HepG2 (cell line): ENCODE data around the gene LGR6. TPM values are rescaled to one million over a fixed set of nuclear protein-coding genes. Genes with fewer than 3 reads are reported as not detected.

Experiments used
- ARID2 ChIP-seq: sonication (generic); formaldehyde crosslinking; IDR thresholded peaks from 2 replicates; pipeline ENCODE4 v1.8.1; 2022; ENCODE audit warnings: mild to moderate bottlenecking, missing genetic modification reagents, borderline replicate concordance
- ATM ChIP-seq: fragments of 450-650 bp; IDR thresholded peaks from 2 replicates; pipeline ENCODE4 v1.7.1; 2017; ENCODE audit warnings: mild to moderate bottlenecking, borderline replicate concordance
- DRAP1 ChIP-seq: IDR thresholded peaks from 2 replicates; pipeline ENCODE4 v1.6.1; 2016; ENCODE audit warnings: missing genetic modification reagents, missing compliant biosample characterization
- ESRRA ChIP-seq: sonication (generic); formaldehyde crosslinking; IDR thresholded peaks from 2 replicates; pipeline ENCODE4 v1.5.1; 2020; ENCODE audit warnings: mild to moderate bottlenecking, low read depth, missing genetic modification reagents
- HNF4A ChIP-seq: sonication (generic); formaldehyde crosslinking; IDR thresholded peaks from 2 replicates; pipeline ENCODE4 v1.4.0; 2020; ENCODE audit warnings: missing genetic modification reagents
- MTF2 ChIP-seq: sonication (generic); formaldehyde crosslinking; IDR thresholded peaks from 2 replicates; pipeline ENCODE4 v1.5.0; 2020; ENCODE audit warnings: missing genetic modification reagents, borderline replicate concordance
- PAXIP1 ChIP-seq: sonication (generic); formaldehyde crosslinking; conservative IDR thresholded peaks from 2 replicates; pipeline ENCODE4 v1.4.0; 2020; ENCODE audit warnings: mild to moderate bottlenecking, missing genetic modification reagents, moderate library complexity
- SMAD1 ChIP-seq: sonication (generic); formaldehyde crosslinking; IDR thresholded peaks from 2 replicates; pipeline ENCODE4 v1.4.0; 2020; ENCODE audit warnings: missing genetic modification reagents, low read depth, mild to moderate bottlenecking, borderline replicate concordance
- TCF7 ChIP-seq: sonication (generic); IDR thresholded peaks from 2 replicates; pipeline ENCODE4 v1.6.1; 2016; ENCODE audit warnings: antibody characterized with exemption, low read depth
- TEAD3 ChIP-seq: optimal IDR thresholded peaks from 2 replicates; pipeline ENCODE3; 2016; ENCODE audit warnings: borderline replicate concordance
- ZNF350 ChIP-seq: sonication (generic); formaldehyde crosslinking; IDR thresholded peaks from 2 replicates; pipeline ENCODE4 v1.4.0; 2020; ENCODE audit warnings: mild to moderate bottlenecking, low read depth, missing genetic modification reagents, borderline replicate concordance
- polyA plus RNA-seq, 8 experiments: library from polyadenylated mRNA; depleted of rRNA in 3 of 8; stranded (reverse) in 7 of 8; unstranded in 1 of 8; fragments of >200 nt; fragmentation: Illumina TruSeq in 4 of 8; extraction: Trizol in 4 of 8; gene quantifications; 2 replicates each; pipeline versions ENCODE4 v1.2.1 to v1.2.3, GENCODE V29; 2011 to 2016; ENCODE audit warnings: low read depth in 4 of 8, missing spikeins in 1 of 8, mixed read lengths in 1 of 8; ENCODE audit not compliant: insufficient read depth in 1 of 8
- total RNA-seq, 5 experiments: library from RNA; depleted of rRNA; stranded (reverse); fragments of >200 nt; fragmentation: Illumina TruSeq; extraction: Trizol; gene quantifications; 2 replicates each; pipeline ENCODE4 v1.2.3, GENCODE V29; 2016; ENCODE audit warnings: low read depth in 1 of 5

LGR6 gene
- total and polyA plus RNA-seq, 2 of the 13 experiments (the other 11 are each of a cell fraction or from before 2014, with no cell fraction given), result 0.07 TPM; not detected in 1

DNA sequence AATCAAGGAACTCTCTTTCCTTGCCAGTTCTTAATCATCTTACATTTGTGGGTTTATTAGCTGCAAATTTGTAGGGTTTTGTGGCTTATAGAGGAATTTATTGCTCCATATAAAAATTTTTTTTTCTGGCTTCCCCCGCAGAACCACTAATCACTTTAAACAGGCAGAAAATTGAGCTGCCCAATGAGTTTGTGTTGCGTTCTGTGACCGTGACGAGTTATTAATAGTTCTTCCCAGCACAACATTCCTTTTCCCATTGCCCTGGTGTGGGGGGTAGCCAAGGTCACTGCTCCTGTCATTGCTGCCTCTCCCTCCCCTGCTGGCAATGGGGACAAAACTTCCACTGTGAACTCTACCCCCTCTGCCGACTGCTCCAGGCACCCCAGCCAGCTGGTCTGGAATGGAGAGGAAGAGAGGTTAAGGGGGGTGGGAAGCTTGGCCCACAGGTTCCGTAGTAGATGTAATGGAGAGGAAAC is 93.1 kb downstream of the LGR6 start (continued):
- no peak for TF ChIP-seq DRAP1 (CRISPR knock-in tag)
- TF ChIP-seq ATM, result no peak
- TF ChIP-seq SMAD1 (CRISPR knock-in tag), result no peak
- TF ChIP-seq ESRRA, result peak; percentile 71; the same call in 1 of the 2 replicates
- peak; percentile 42 for TF ChIP-seq HNF4A (CRISPR knock-in tag)
- no peak for TF ChIP-seq ARID2 (CRISPR knock-in tag)
- no peak for TF ChIP-seq ZNF350 (CRISPR knock-in tag)
- no peak for TF ChIP-seq PAXIP1 (CRISPR knock-in tag)
- TF ChIP-seq TEAD3 (CRISPR knock-in tag), result peak; percentile 16
- no peak for TF ChIP-seq TCF7
- no peak for TF ChIP-seq MTF2 (CRISPR knock-in tag)
